Trophoblast cell (in vitro differentiated cells and primary cell): ENCODE measurements around the gene GNPTAB.
A peak's percentile ranks its signal among the peaks of the same experiment; 100 is the strongest.

Source experiments
- DNase-seq, 2 donors: peaks; one replicate each; pipeline ENCODE4 v3.0.0-alpha.2; 2016
- H2AFZ ChIP-seq: 2 replicates; pipeline ENCODE4 v1.6.1; 2013; ENCODE audit warnings: low read length, moderate library complexity, mild to moderate bottlenecking; ENCODE audit not compliant: insufficient read depth, poor library complexity
- H2AK5ac ChIP-seq: 2 replicates; pipeline ENCODE4 v1.6.1; 2013; ENCODE audit warnings: mild to moderate bottlenecking, low read length
- H2BK120ac ChIP-seq: 2 replicates; pipeline ENCODE4 v1.6.1; 2013; ENCODE audit warnings: low read length, mild to moderate bottlenecking, moderate library complexity; ENCODE audit not compliant: insufficient read depth, poor library complexity
- H2BK12ac ChIP-seq: 2 replicates; pipeline ENCODE4 v1.6.1; 2013; ENCODE audit warnings: mild to moderate bottlenecking, low read length, moderate library complexity
- H2BK5ac ChIP-seq: 2 replicates; pipeline ENCODE4 v1.6.1; 2013; ENCODE audit warnings: low read length, low read depth, moderate library complexity, mild to moderate bottlenecking; ENCODE audit not compliant: poor library complexity
- H3K14ac ChIP-seq: 2 replicates; pipeline ENCODE4 v1.6.1; 2013; ENCODE audit warnings: mild to moderate bottlenecking, low read length
- H3K18ac ChIP-seq: 2 replicates; pipeline ENCODE4 v1.6.1; 2013; ENCODE audit warnings: mild to moderate bottlenecking, low read length
- H3K23ac ChIP-seq: 2 replicates; pipeline ENCODE4 v1.6.1; 2013; ENCODE audit warnings: low read length
- H3K27ac ChIP-seq: 2 replicates; pipeline ENCODE4 v1.5.1; 2013; ENCODE audit warnings: low read depth, mild to moderate bottlenecking, inconsistent platforms, low read length, moderate library complexity
- H3K27me3 ChIP-seq: 2 replicates; pipeline ENCODE4 v1.6.1; 2013; ENCODE audit warnings: inconsistent platforms, mild to moderate bottlenecking, low read length, moderate library complexity; ENCODE audit not compliant: insufficient read depth
- H3K36me3 ChIP-seq, 2 experiments: 1 replicate in 1 of 2; 2 replicates in 1 of 2; pipeline ENCODE4 v1.6.1; 2013; ENCODE audit warnings: low read length in 2 of 2, mild to moderate bottlenecking in 2 of 2, moderate library complexity in 1 of 2; ENCODE audit not compliant: insufficient read depth in 2 of 2, control insufficient read depth in 1 of 2
- H3K4ac ChIP-seq: 2 replicates; pipeline ENCODE4 v1.6.1; 2013; ENCODE audit warnings: low read depth, mild to moderate bottlenecking, low read length, moderate library complexity
- H3K4me1 ChIP-seq, 2 experiments: 1 replicate in 1 of 2; 2 replicates in 1 of 2; pipeline ENCODE4 v1.6.1; 2013; ENCODE audit warnings: low read length in 2 of 2, mild to moderate bottlenecking in 2 of 2, moderate library complexity in 1 of 2; ENCODE audit not compliant: insufficient read depth in 2 of 2, control insufficient read depth in 1 of 2
- H3K4me2 ChIP-seq: 2 replicates; pipeline ENCODE4 v1.6.1; 2013; ENCODE audit warnings: inconsistent platforms, mild to moderate bottlenecking, low read length, moderate library complexity
- H3K4me3 ChIP-seq: 2 replicates; pipeline ENCODE4 v1.5.1; 2013; ENCODE audit warnings: mild to moderate bottlenecking, low read depth, low read length, inconsistent platforms
- H3K79me1 ChIP-seq: one replicate; pipeline ENCODE4 v1.6.1; 2013; ENCODE audit warnings: low read length
- H3K79me2 ChIP-seq: 2 replicates; pipeline ENCODE4 v1.6.1; 2013; ENCODE audit warnings: low read length, mild to moderate bottlenecking; ENCODE audit not compliant: control insufficient read depth, insufficient read depth, poor library complexity
- H3K9ac ChIP-seq: 2 replicates; pipeline ENCODE4 v1.6.1; 2013; ENCODE audit warnings: mild to moderate bottlenecking, low read length
- H3K9me3 ChIP-seq: 2 replicates; pipeline ENCODE4 v1.6.1; 2013; ENCODE audit warnings: low read depth, mild to moderate bottlenecking, control low read depth, inconsistent platforms, low read length; ENCODE audit not compliant: insufficient read depth
- H4K12ac ChIP-seq: 2 replicates; pipeline ENCODE4 v1.6.1; 2013; ENCODE audit warnings: low read depth, mild to moderate bottlenecking, low read length, moderate library complexity
- H4K8ac ChIP-seq: 2 replicates; pipeline ENCODE4 v1.6.1; 2013; ENCODE audit warnings: low read depth, mild to moderate bottlenecking, low read length, moderate library complexity
- H4K91ac ChIP-seq: one replicate; pipeline ENCODE4 v1.6.1; 2013; ENCODE audit warnings: low read depth, mild to moderate bottlenecking, low read length, moderate library complexity
- WGBS: extraction: QIAGEN DNeasy Blood & Tissue Kit; methylation state at CpG from one replicate; pipeline ENCODE4 v1.1.7; 2013; ENCODE audit warnings: missing lambda C conversion rate; ENCODE audit not compliant: insufficient read length, insufficient coverage; ENCODE audit errors: extremely low coverage; 5-methylcytosine and 5-hydroxymethylcytosine counted together

The GNPTAB gene

GRCh38 chr12:101777978-101778377 is 52.8 kb downstream of the GNPTAB start:
- Histone ChIP-seq H3K4me2 (no peak overlapping the region), H3K36me3 (no peaks in the 10 kb centered on the region), H2AK5ac (no peak overlapping the region), H3K79me1 (no peaks in the 10 kb centered on the region), H3K9ac (no peak overlapping the region), H2BK120ac (no peak overlapping the region), H3K9me3 (no peaks in the 10 kb centered on the region), H3K27ac (no peak overlapping the region), H4K91ac (no peak overlapping the region), H3K79me2 (no peaks in the 10 kb centered on the region), H3K14ac (no peak overlapping the region), H3K18ac (no peak overlapping the region), H2AFZ (no peak overlapping the region), H3K4ac (no peak overlapping the region), H3K27me3 (no peaks in the 10 kb centered on the region), H2BK12ac (no peak overlapping the region), H2BK5ac (no peak overlapping the region), H4K8ac (no peak overlapping the region), H3K23ac (no peak overlapping the region), H3K4me3 (no peak overlapping the region), H3K4me1 (no peaks in the 10 kb centered on the region), H4K12ac (no peak overlapping the region)
- no CpG with 5 or more reads among the region's 4 CpGs for WGBS
- DNase-seq: no peak

- Histone ChIP-seq H3K4ac (no peak overlapping the region), H3K79me2 (no peaks in the 10 kb centered on the region), H2AK5ac (no peak overlapping the region), H3K27ac (no peak overlapping the region), H3K4me2 (no peak overlapping the region), H2BK12ac (no peak overlapping the region), H3K79me1 (no peaks in the 10 kb centered on the region), H4K91ac (no peak overlapping the region), H2BK5ac (no peak overlapping the region), H3K18ac (no peak overlapping the region), H3K23ac (no peak overlapping the region), H3K36me3 (no peaks in the 10 kb centered on the region), H2AFZ (no peak overlapping the region), H2BK120ac (no peak overlapping the region), H3K4me3 (no peak overlapping the region), H3K4me1 (no peaks in the 10 kb centered on the region), H3K27me3 (no peaks in the 10 kb centered on the region), H3K14ac (no peak overlapping the region), H4K8ac (no peak overlapping the region), H3K9ac (no peak overlapping the region), H3K9me3 (no peaks in the 10 kb centered on the region), H4K12ac (no peak overlapping the region)
- WGBS: no CpG with 5 or more reads among the region's 3 CpGs
- DNase-seq: no peak
Observed at GRCh38 chr12:101777485-101777884, 53.3 kb downstream of the GNPTAB start.

GRCh38 chr12:101775816-101776215 is 54.9 kb downstream of the GNPTAB start:
- Histone ChIP-seq H2AK5ac (no peak overlapping the region), H3K79me1 (no peaks in the 10 kb centered on the region), H2AFZ (no peak overlapping the region), H3K4me2 (no peak overlapping the region), H3K9ac (no peak overlapping the region), H2BK120ac (no peak overlapping the region), H3K14ac (no peak overlapping the region), H3K27me3 (no peaks in the 10 kb centered on the region), H3K27ac (no peak overlapping the region), H3K4me3 (no peak overlapping the region), H3K36me3 (no peaks in the 10 kb centered on the region), H3K23ac (no peak overlapping the region), H3K9me3 (no peaks in the 10 kb centered on the region), H3K4me1 (no peaks in the 10 kb centered on the region), H4K8ac (no peak overlapping the region), H4K91ac (no peak overlapping the region), H3K79me2 (no peaks in the 10 kb centered on the region), H4K12ac (no peak overlapping the region), H2BK12ac (no peak overlapping the region), H3K18ac (no peak overlapping the region), H2BK5ac (no peak overlapping the region), H3K4ac (no peak overlapping the region)
- DNase-seq: no peak
- WGBS: no CpG with 5 or more reads among the region's 2 CpGs

GRCh38 chr12:101773650-101774162 is 57.1 kb downstream of the GNPTAB start:
- no peak overlapping the region for H3K4me3 ChIP-seq
- WGBS: 100% methylated on average over 1 of the region's 2 CpGs
- no peak overlapping the region for H3K18ac ChIP-seq
- H2BK12ac ChIP-seq: no peak overlapping the region
- no peak overlapping the region for H3K4ac ChIP-seq
- H3K4me2 ChIP-seq: no peak overlapping the region
- H3K9me3 ChIP-seq: no peaks in the 10 kb centered on the region
- H3K23ac ChIP-seq: no peak overlapping the region
- H2AK5ac ChIP-seq: no peak overlapping the region
- H3K27ac ChIP-seq: no peak overlapping the region
- no peaks in the 10 kb centered on the region for H3K4me1 ChIP-seq
- peak; percentile 38 to 86 for DNase-seq
- peaks cover 0 to 2% of the 10 kb centered on the region in 2 experiments for H3K36me3 ChIP-seq
- no peak overlapping the region for H4K12ac ChIP-seq
- no peaks in the 10 kb centered on the region for H3K79me1 ChIP-seq
- no peak overlapping the region for H2AFZ ChIP-seq
- no peaks in the 10 kb centered on the region for H3K79me2 ChIP-seq
- no peak overlapping the region for H3K9ac ChIP-seq
- no peak overlapping the region for H4K91ac ChIP-seq
- H3K27me3 ChIP-seq: no peaks in the 10 kb centered on the region
- H2BK5ac ChIP-seq: no peak overlapping the region
- H2BK120ac ChIP-seq: no peak overlapping the region
- H4K8ac ChIP-seq: no peak overlapping the region
- no peak overlapping the region for H3K14ac ChIP-seq
